Heart right ventricle (tissue), 16 donors: ENCODE measurements around the gene ZNF276. TPM values are rescaled to one million over a fixed set of nuclear protein-coding genes. Genes with fewer than 3 reads are reported as not detected.
"Not testable (repeated sequence)": the region's sequence is repeated elsewhere in the genome, so short reads cannot be mapped to it uniquely, and the experiment has no call there.

ENCODE experiments used
- ATAC-seq, 8 donors: fragments of 200-7000 bp; cut with Tn5 transposase; one replicate each; pipeline ENCODE4 v1.9.1; 2020; ENCODE audit warnings: mild to moderate bottlenecking in 8 of 8, moderate library complexity in 8 of 8, moderate number of reproducible peaks in 1 of 8
- DNase-seq, 2 donors: peaks; one replicate each; pipeline ENCODE4 v3.0.0-alpha.2; 2020
- H3K27ac ChIP-seq, 10 donors: fragments of 200-600 bp; sonication (generic) in 2 of 10; one replicate each; pipeline versions ENCODE4 v1.5.0 to v1.8.0; 2020 to 2022; ENCODE audit warnings: mild to moderate bottlenecking in 3 of 10
- H3K27me3 ChIP-seq, 7 donors: fragments of 200-600 bp; one replicate each; pipeline ENCODE4 v1.8.0; 2021 to 2022; ENCODE audit warnings: mild to moderate bottlenecking in 2 of 7
- H3K36me3 ChIP-seq, 9 donors: fragments of 200-600 bp; sonication (generic) in 1 of 9; one replicate each; pipeline versions ENCODE4 v1.5.0 to v1.8.0; 2020 to 2022; ENCODE audit warnings: mild to moderate bottlenecking in 2 of 9
- H3K4me1 ChIP-seq, 9 donors: fragments of 200-600 bp; sonication (generic) in 1 of 9; one replicate each; pipeline versions ENCODE4 v1.5.0 to v1.8.0; 2020 to 2022; ENCODE audit warnings: mild to moderate bottlenecking in 4 of 9
- H3K4me3 ChIP-seq, 10 donors: fragments of 200-600 bp; sonication (generic) in 2 of 10; one replicate each; pipeline versions ENCODE4 v1.5.0 to v1.8.0; 2020 to 2022; ENCODE audit warnings: mild to moderate bottlenecking in 7 of 10, moderate library complexity in 2 of 10
- H3K9me3 ChIP-seq, 11 donors: fragments of 200-600 bp in 10 of 11; sonication (generic) in 2 of 11; one replicate each; pipeline versions ENCODE4 v1.5.0 to v1.8.0; 2013 to 2022; ENCODE audit warnings: mild to moderate bottlenecking in 2 of 11, control low read depth in 1 of 11, moderate library complexity in 1 of 11
- WGBS, 2 donors: extraction: QIAGEN DNeasy Blood & Tissue Kit; methylation state at CpG; one replicate each; pipeline ENCODE4 v1.1.7; 2013; ENCODE audit warnings: inconsistent platforms in 1 of 2; 5-methylcytosine and 5-hydroxymethylcytosine counted together
- intact Hi-C, 10 donors: fragments of 100-400 bp; cut with DNase I; formaldehyde crosslinking; loops; one replicate each; pipeline versions ENCODE4 v1.11.1 to v1.14.2; 2022
- polyA plus RNA-seq, 2 donors: library from polyadenylated mRNA; stranded (reverse); fragments of 200-250 nt; gene quantifications; one replicate each; pipeline ENCODE4 v1.2.3, GENCODE V29; 2013
- total RNA-seq, 10 donors: library from RNA; stranded (reverse); fragmentation: NEBNext Ultra II Directional in 3 of 10; extraction: Animal tissue kit (Norgen Biotek cat#: 25700) in 3 of 10; gene quantifications; one replicate each; pipeline versions ENCODE4 v1.2.1 to v1.2.4, GENCODE V29; 2021 to 2023
- TF ChIP-seq, protein P1 (sequence below), 9 donors: fragments of 200-600 bp; sonication (generic) in 2 of 9; IDR thresholded peaks; one replicate each; pipeline versions ENCODE4 v1.5.0 to v1.8.0; 2021 to 2022; ENCODE audit warnings: antibody characterized with exemption in 9 of 9, mild to moderate bottlenecking in 5 of 9, moderate library complexity in 1 of 9
- donor health status: Arrhythmogenic right ventricular cardiomyopathy.
- donor health status: ischemic (EF 13 %, LVEDD 7.1; RV severe dilation, severe dysfunction).
- donor health status: healthy with polysubstance abuse.
- donor health status: DM: no; HTN: yes; CAD: no.
- donor health status: DM: no; HTN: no; CAD: no.
- donor health status: ischemic (EF 25% LVEDD 6.9; RV normal size, moderate dysfunction).
- donor health status: ischemic (EF 25% LVEDD 5.7; RV mildly dilated, moderate dysfunction).
- donor health status: healthy.
- donor health status: DM: yes; HTN: yes; CAD: no.
- donor health status: Ischemic cardiomyopathy.
- donor health status: ischemic (EF 35%, LVEDD 5.7; RV mildly dilated, moderate dysfunction).
- donor health status: nonischemic (EF 11% LVEDD 7.7; RV severe dilation, severe dysfunction).
- donor health status: DM: yes; HTN: yes; CAD: no.
- donor health status: PGD.
- donor health status: ischemic (EF 29% LVEDD 5.4; RV normal size, mild dysfunction).
- donor health status: nonischemic (EF 23%, LVEDD 6.1; RV moderate dilation, normal function).

The ZNF276 gene
- total and polyA plus RNA-seq, 12 donors: 8.2 to 29.3 (median 12.8) TPM

DNA sequence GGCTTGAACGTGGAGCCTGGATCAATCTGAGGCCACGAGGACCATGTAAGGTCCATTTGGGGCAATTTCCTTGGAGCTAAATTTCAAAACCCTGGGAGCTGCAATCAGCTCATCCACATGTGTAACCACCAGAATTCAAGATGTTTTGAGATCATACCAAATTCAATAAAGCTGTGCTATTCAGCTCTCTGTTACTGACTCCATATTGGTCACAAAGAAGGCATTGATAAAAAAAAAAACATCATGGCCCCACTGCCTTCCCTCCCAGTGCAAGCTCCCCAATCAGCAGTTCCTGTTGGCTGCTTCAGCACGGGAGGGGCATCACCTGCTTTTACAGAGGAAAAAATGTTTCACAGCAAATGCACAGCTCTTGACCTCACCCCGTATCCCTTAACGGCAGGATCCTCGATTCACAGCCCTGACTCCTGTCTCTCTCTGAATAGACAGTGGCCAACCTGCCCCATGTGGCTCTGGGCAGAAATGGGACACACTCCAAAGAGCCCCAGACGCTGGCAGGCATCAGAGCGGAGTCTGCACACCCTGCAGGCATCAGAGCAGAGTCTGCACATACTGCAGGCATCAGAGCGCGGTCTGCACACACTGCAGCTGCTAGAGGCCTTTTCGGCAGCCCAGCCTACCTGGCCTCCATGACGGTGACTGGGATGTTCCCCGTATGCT is 58.0 kb downstream of the ZNF276 start:
- intact Hi-C loops: no loop called here
- Histone ChIP-seq H3K36me3 (peaks cover 0 to 34% (median 0%) of the 10 kb centered on the region in 9 donors), H3K9me3 (no peaks in the 10 kb centered on the region), H3K4me1 (no peaks in the 10 kb centered on the region), H3K4me3 (no peak overlapping the region), H3K27ac (no peak overlapping the region), H3K27me3 (no peaks in the 10 kb centered on the region)
- no peak for ATAC-seq
- TF ChIP-seq, protein P1, sequence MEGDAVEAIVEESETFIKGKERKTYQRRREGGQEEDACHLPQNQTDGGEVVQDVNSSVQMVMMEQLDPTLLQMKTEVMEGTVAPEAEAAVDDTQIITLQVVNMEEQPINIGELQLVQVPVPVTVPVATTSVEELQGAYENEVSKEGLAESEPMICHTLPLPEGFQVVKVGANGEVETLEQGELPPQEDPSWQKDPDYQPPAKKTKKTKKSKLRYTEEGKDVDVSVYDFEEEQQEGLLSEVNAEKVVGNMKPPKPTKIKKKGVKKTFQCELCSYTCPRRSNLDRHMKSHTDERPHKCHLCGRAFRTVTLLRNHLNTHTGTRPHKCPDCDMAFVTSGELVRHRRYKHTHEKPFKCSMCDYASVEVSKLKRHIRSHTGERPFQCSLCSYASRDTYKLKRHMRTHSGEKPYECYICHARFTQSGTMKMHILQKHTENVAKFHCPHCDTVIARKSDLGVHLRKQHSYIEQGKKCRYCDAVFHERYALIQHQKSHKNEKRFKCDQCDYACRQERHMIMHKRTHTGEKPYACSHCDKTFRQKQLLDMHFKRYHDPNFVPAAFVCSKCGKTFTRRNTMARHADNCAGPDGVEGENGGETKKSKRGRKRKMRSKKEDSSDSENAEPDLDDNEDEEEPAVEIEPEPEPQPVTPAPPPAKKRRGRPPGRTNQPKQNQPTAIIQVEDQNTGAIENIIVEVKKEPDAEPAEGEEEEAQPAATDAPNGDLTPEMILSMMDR (IDR thresholded peaks at IDR 0.05): no peak
- WGBS, 2 donors: 90% methylated on average over 13 of the region's 13 CpGs
- DNase-seq: no peak

DNA sequence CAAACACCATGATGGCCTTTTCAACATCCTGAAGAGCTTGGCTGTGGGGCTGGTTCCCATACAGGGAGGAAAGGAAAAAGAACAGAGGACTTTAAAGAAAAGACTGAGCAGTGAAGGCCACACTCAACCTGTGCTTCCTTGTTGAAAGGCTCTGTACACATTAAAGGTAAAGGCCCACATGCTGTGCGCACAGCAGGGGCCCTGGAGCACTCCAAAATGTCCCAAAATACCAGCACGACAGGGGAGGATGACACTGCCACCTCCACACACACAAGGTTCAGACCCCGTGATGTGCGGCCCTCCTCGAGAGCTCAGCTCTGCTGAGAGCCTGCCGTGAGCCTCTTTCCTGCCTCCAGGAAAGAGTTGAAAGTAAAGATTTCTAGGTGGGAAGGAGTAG is 58.6 kb downstream of the ZNF276 start:
- ATAC-seq (no peak), DNase-seq (no peak)
- Histone ChIP-seq H3K27ac (no peak overlapping the region), H3K27me3 (no peaks in the 10 kb centered on the region), H3K9me3 (no peaks in the 10 kb centered on the region), H3K36me3 (peaks cover 0 to 34% (median 0%) of the 10 kb centered on the region in 9 donors), H3K4me1 (no peaks in the 10 kb centered on the region), H3K4me3 (no peak overlapping the region)
- 89 to 93% methylated on average over 6 of the region's 6 CpGs for WGBS, 2 donors
- TF ChIP-seq, protein P1 (IDR thresholded peaks at IDR 0.05): no peak
- intact Hi-C loops: loop anchor here in 1 of 10 donors (10.0 kb wide), 1 partner anchor 75 kb away; the partner anchor contains the start of gene SPATA2L

DNA sequence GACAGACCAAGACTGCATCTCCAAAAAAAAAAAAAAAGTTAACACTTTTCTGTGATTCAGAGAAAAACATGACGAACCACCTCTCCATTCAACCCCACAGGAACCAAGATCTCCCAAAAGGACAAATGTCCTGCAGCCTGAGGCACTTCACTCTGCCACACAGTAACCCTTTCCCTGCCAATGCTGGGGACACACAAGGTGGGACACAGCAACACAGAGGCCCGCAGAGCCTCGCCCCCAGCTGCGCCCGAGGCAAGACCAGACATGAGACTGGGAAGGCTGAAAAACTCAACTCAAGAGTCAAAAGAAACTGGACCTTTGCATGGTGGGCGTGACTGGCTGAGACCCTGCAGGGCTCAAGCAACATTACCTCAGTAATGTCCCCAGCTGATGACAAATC is 61.2 kb downstream of the ZNF276 start:
- Histone ChIP-seq H3K36me3 (peaks cover 0 to 37% (median 0%) of the 10 kb centered on the region in 9 donors), H3K27me3 (no peaks in the 10 kb centered on the region), H3K4me3 (no peak overlapping the region), H3K27ac (no peak overlapping the region), H3K4me1 (peaks cover 0 to 6% (median 0%) of the 10 kb centered on the region in 9 donors), H3K9me3 (no peaks in the 10 kb centered on the region)
- 95 to 97% methylated on average over 6 of the region's 6 CpGs for WGBS, 2 donors
- DNase-seq (no peak), ATAC-seq (no peak)
- intact Hi-C loops: loop anchor here in 1 of 10 donors (10.0 kb wide), 1 partner anchor 78 kb away; the partner anchor contains the start of gene SPATA2L
- TF ChIP-seq, protein P1 (IDR thresholded peaks at IDR 0.05): no peak

DNA sequence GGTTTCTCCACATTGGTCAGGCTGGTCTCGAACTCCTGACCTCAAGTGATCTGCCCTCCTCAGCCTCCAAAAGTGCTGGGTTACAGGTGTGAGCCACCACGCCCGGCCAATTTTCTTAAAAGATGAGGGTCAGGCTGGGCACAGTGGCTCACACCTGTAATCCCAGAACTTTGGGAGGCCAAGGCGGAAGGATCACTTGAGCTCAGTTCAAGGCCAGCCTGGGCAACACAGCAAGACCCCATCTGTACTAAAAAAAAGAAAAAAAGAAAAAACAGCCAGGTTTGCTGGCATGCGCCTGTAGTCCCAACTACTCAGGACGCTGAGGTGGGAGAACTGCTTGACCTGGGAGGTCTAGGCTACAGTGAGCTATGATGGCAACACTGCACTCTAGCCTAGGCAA is 62.6 kb downstream of the ZNF276 start:
- H3K9me3 ChIP-seq, H3K27ac ChIP-seq, H3K4me3 ChIP-seq, ATAC-seq, DNase-seq, H3K27me3 ChIP-seq, H3K4me1 ChIP-seq: not testable (repeated sequence)
- 95 to 96% methylated on average over 6 of the region's 6 CpGs for WGBS, 2 donors
- peaks cover 0 to 33% (median 0%) of the 10 kb centered on the region in 9 donors for H3K36me3 ChIP-seq
- intact Hi-C loops: loop anchor here in 1 of 10 donors (10.0 kb wide), 1 partner anchor 79 kb away; the partner anchor contains the start of gene SPATA2L

DNA sequence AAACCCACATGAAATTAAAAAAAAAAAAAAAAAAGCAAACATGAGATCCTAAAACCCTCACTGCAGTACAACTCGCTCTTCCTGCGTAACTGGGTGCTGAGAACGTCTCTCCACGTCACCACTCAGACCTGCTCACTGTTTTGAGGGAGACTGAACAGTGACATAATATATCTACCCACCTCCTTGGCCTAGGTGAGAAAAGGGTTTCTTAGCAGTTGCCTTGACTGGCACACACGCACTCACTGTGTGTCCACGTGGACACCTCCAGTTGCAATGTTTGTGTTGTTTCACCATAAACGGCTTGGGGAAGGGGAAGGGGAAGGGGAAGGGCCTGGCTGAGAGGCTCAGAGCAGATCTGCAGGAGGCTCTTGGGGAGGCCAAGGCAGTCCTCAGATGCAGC is 63.1 kb downstream of the ZNF276 start:
- DNase-seq: no peak
- ATAC-seq: no peak
- 87% methylated on average over 7 of the region's 7 CpGs for WGBS, 2 donors
- H3K27ac ChIP-seq: no peak overlapping the region
- H3K36me3 ChIP-seq: peaks cover 0 to 31% (median 0%) of the 10 kb centered on the region in 9 donors
- no peaks in the 10 kb centered on the region for H3K27me3 ChIP-seq
- no peaks in the 10 kb centered on the region for H3K9me3 ChIP-seq
- no peak overlapping the region for H3K4me3 ChIP-seq
- H3K4me1 ChIP-seq: peaks cover 0 to 6% (median 0%) of the 10 kb centered on the region in 9 donors
- intact Hi-C loops: loop anchor here in 1 of 10 donors (10.0 kb wide), 1 partner anchor 80 kb away; the partner anchor contains the start of gene SPATA2L
- TF ChIP-seq, protein P1 (IDR thresholded peaks at IDR 0.05): no peak
